Hematopoietic multipotent progenitor cell treated with erythropoietin and hydrocortisone succinate and interleukin-3 and kit ligand, for 17 days (in vitro differentiated cells): ENCODE measurements around the gene LYSMD3.

Experiments used
- DNase-seq: peaks from one replicate; pipeline ENCODE4 v3.0.0-alpha.2; 2015; ENCODE audit warnings: low spot score

LYSMD3 gene

GRCh38 chr5:90479611-90480385 lies 49.6 kb downstream of the LYSMD3 start:
- no peak for DNase-seq

GRCh38 chr5:90477621-90478215 lies 51.7 kb downstream of the LYSMD3 start:
- no peak for DNase-seq

GRCh38 chr5:90477073-90477472 lies 52.3 kb downstream of the LYSMD3 start:
- DNase-seq, result no peak

DNA sequence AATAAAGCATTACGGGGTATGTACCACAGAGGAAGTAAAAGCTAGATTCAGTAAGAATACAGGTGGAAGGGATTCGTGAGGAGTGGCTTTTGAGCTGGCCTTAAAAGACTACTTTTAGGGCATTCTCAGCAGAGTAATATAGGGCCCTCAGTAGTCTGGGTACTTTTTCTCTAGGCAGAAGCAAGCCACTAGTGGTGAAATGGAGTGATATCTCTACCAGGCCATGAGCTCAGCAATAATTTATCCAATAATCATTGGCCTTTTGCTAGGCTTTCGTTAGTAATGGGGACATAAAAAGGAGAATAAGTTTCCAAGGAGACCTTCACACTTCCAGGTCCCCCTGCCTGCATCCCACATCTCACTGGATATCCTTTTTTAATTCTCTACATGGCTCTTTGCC lies 53.0 kb downstream of the LYSMD3 start:
- peak; percentile 25 for DNase-seq

GRCh38 chr5:90475436-90475980 lies 53.9 kb downstream of the LYSMD3 start:
- DNase-seq, result no peak

DNA sequence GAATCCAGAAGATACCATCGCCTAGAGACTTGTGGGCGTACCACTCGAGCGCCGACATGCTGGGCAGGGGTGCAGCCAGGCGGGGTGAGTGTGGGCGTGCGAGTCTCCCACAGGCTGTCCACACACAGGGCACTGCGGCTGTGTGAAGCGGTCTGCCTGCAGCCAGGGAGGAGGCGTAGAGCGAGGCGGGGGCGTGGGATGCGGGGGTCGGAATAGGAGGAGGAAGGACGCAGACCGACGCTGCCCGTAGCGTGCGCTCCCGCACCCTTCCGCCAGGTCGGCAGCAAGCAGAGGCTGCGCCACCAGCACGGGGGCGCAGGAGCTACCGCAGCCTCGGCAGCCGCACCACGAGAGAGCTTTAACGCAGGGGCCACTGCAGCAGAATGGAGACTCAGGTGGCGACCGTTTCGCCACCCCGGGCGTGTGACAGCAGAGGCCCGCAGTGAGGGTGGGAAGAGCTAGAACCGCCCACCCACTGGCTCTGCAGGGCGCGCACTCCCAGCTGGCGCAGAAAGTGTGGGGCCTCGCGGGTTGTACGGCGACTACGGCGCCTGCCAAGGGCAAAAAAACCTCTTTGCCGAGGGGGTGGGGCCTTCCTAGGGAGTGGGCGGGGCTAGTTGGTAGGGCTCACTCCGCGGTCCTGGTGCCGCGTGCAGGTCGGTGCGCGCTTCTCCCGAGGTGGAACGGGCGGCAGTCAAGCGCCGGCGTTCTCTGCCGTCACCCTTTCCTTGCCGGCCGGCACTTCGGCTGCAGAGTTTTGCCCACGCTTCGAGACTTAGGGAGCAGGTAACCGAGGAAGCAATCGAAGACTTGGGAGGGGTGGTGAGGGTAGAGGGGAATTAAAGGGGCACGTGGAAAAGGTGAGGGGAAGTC lies 54.9 kb downstream of the LYSMD3 start, which contains the start of the genes MBLAC2 and POLR3G:
MBLAC2 (minus strand) TSS at position 537 of the 873 bp plus-strand sequence; CDS start at position 58, 479 bp downstream.
POLR3G (plus strand) TSS at position 630 of the 873 bp plus-strand sequence. CDS start 10,704 bp downstream, outside the sequence.
- DNase-seq, result peak; percentile 86

- DNase-seq, result no peak
Measured at GRCh38 chr5:90473396-90474234, 55.8 kb downstream of the LYSMD3 start.

DNA sequence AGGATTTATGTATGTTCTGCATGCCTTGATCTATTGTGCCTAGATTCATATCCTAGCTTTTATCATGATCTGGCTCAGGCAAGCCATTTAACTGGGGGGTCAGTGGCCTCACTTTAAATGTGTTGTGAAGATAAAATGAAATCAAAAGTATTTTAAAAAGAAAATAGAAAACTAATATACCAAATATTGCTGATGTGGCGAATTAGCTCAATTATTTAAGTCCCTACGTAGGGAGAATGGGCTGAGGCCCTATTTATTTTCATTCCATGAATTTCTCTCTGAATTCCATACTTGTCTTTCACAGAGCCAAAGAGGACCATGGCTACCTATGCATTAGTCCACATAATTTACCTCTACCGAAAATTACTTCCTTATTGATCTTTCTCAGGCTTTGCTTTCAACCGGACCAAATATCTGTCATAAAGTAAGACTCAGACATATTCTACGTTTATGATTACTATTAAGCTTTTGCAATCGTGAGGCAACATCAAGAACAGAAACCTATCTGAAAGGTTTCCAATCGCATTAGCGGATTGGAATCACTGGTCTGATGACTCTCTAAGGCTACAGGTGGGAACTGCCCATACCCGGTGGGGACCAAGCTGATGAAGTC lies 56.5 kb downstream of the LYSMD3 start:
- peak; percentile 15 for DNase-seq
